Natural killer cell (primary cell): ENCODE measurements around the gene SAMD10. TPM values are rescaled to one million over a fixed set of nuclear protein-coding genes. Genes with fewer than 3 reads are reported as not detected.

ENCODE experiments used
- ATAC-seq, 3 donors: fragments of 150-1000 bp in 2 of 3; fragments of 200-7000 bp in 1 of 3; cut with Tn5 transposase; 1 replicate in 1 of 3; 2 replicates in 2 of 3; pipeline ENCODE4 v1.10.0; 2021; ENCODE audit warnings: mild to moderate bottlenecking in 2 of 3, moderate library complexity in 2 of 3
- DNase-seq, 2 donors: peaks; one replicate each; pipeline versions ENCODE4 v3.0.0 to v3.0.0-alpha.2; 2013 to 2021; ENCODE audit warnings: mixed read lengths in 1 of 2
- H3K27ac ChIP-seq: one replicate; pipeline ENCODE4 v1.5.1; 2013; ENCODE audit warnings: mild to moderate bottlenecking, low read length
- H3K27me3 ChIP-seq: one replicate; pipeline ENCODE4 v1.6.1; 2013; ENCODE audit warnings: low read length; ENCODE audit not compliant: control insufficient read depth, insufficient read depth
- H3K36me3 ChIP-seq: one replicate; pipeline ENCODE4 v1.6.1; 2013; ENCODE audit warnings: low read length; ENCODE audit not compliant: control insufficient read depth, insufficient read depth
- H3K4me1 ChIP-seq: one replicate; pipeline ENCODE4 v1.6.1; 2013; ENCODE audit warnings: low read length; ENCODE audit not compliant: control insufficient read depth, insufficient read depth
- H3K4me3 ChIP-seq: one replicate; pipeline ENCODE4 v1.5.1; 2013; ENCODE audit warnings: low read length
- H3K9me3 ChIP-seq: one replicate; pipeline ENCODE4 v1.6.1; 2013; ENCODE audit warnings: low read length; ENCODE audit not compliant: control insufficient read depth, insufficient read depth
- H3K27ac Mint-ChIP-seq, 2 donors: one replicate each; pipeline ENCODE4 v1.8.0; 2022; ENCODE audit warnings: mild to moderate bottlenecking in 2 of 2, mixed read lengths in 2 of 2, moderate library complexity in 1 of 2
- H3K27me3 Mint-ChIP-seq, 2 donors: one replicate each; pipeline ENCODE4 v1.8.0; 2022; ENCODE audit warnings: low read depth in 2 of 2, mixed read lengths in 2 of 2
- H3K36me3 Mint-ChIP-seq: one replicate; pipeline ENCODE4 v1.8.0; 2022; ENCODE audit warnings: mixed read lengths
- H3K4me1 Mint-ChIP-seq, 2 donors: one replicate each; pipeline ENCODE4 v1.8.0; 2022; ENCODE audit warnings: mixed read lengths in 2 of 2
- H3K4me3 Mint-ChIP-seq: one replicate; pipeline ENCODE4 v1.8.0; 2022; ENCODE audit warnings: mild to moderate bottlenecking, moderate library complexity, mixed read lengths
- H3K9me3 Mint-ChIP-seq, 2 donors: one replicate each; pipeline ENCODE4 v1.8.0; 2022; ENCODE audit warnings: mixed read lengths in 2 of 2
- CTCF ChIP-seq: fragments of 200-600 bp; IDR thresholded peaks from one replicate; pipeline ENCODE4 v1.8.0; 2022; ENCODE audit warnings: antibody characterized with exemption
- WGBS: methylation state at CpG from one replicate; pipeline ENCODE4 v1.1.7; 2013; ENCODE audit warnings: missing lambda C conversion rate; ENCODE audit not compliant: insufficient coverage; 5-methylcytosine and 5-hydroxymethylcytosine counted together
- intact Hi-C: fragments of 100-400 bp; cut with micrococcal nuclease; formaldehyde crosslinking; loops from one replicate; pipeline ENCODE4 v1.14.2; 2022
- total RNA-seq, 4 donors: library from RNA; stranded (reverse); fragments of 120-200 nt in 1 of 4; gene quantifications; one replicate each; pipeline versions ENCODE4 v1.2.3 to v1.2.4, GENCODE V29; 2013 to 2022

Gene SAMD10
- total RNA-seq, 3 donors from 2014 or later (not counting 1 experiment from before 2014, with no cell fraction given) = 15.2 to 22.3 (median 17.6) TPM

DNA sequence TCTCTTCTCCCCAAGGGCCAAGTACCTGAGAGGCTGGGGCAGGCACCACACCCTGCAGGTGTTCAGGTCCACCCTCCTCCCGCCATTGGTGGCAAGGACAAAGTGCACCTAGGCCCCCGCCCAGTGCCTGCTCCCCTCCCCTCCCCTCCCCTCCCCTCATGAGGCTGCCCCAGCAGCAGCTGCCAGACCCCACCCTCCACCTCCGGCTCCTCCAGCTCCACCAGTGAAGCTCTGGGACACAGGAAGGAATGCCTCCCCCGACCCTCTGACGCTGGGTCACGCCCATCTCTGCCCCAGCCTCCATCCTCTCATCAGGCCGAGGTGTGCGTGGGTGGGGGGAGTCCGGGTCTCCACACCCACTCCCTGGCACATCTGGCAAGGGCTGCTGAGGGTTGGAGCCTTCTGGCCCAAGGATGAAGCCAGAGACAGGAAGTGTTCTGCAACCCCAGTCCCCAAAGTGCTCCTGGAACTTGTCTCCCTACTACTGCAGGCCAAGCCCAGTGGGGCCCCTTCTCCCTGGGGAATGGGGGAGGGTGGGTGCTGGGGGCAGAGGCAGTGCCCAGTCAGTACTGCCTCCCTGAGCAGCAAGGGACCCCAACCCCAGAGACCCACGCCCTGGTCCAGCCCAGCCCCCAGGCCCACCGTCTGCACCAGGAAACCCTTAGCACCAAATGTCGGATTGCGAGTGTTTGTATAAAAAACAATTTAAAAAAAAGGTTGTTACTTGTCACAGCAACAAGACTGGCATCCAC lies 21.6 kb downstream of the SAMD10 start:
- Mint-ChIP-seq H3K36me3 (no peaks in the 10 kb centered on the region), H3K27ac (no peak overlapping the region), H3K4me1 (peaks cover 6 to 17% of the 10 kb centered on the region in 2 donors), H3K4me3 (no peak overlapping the region), H3K9me3 (no peaks in the 10 kb centered on the region), H3K27me3 (no peaks in the 10 kb centered on the region)
- no peaks in the 10 kb centered on the region for H3K9me3 ChIP-seq
- intact Hi-C loops = loop anchor here (2.0 kb wide), 1 partner anchor 21 kb away; the partner anchor contains the start of gene SAMD10
- H3K36me3 ChIP-seq = peaks cover 2% of the 10 kb centered on the region
- peaks cover 33% of the 10 kb centered on the region for H3K4me1 ChIP-seq
- no peaks in the 10 kb centered on the region for H3K27me3 ChIP-seq
- TF ChIP-seq CTCF = no peak
- WGBS = 79% methylated on average over 10 of the region's 13 CpGs
- no peak for ATAC-seq
- no peak overlapping the region for H3K27ac ChIP-seq
- no peak for DNase-seq
- no peak overlapping the region for H3K4me3 ChIP-seq

DNA sequence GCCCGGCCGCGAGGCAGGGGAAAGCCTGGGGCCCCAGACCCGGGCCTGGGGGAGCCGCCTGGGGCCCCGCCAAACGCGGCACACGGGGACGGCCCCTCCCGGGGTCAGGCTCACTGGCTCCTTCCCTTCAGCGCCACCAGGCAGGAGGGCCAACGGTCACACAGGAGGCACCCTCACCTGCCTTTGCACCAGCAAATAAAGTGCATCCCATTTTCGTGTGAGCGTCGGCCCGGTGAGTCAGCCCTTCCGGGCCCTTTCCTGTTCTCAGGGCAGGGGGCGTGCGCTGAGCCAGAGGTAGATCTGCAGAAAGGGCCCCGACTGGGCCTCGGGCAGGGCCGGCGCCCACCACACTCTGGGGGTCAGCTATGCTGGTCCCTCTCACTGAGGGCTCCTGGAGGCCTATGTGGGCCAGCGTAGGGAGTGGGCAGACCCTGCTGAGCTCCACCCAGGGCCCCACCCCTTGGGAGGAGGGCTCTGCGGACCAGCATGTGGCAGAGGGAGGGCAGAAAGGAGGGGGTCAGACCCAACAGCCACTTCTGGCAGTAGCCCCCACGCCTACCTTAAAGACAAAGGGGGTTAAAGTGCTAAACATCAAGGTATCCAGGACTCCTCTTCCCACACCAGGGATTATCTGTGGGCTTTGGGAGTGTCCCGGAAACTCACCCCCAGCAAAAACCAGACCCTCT lies 22.3 kb downstream of the SAMD10 start:
- Mint-ChIP-seq H3K4me1 (peaks cover 6 to 17% of the 10 kb centered on the region in 2 donors), H3K27ac (peak overlapping the region in 1 of 2 donors; percentile 73), H3K4me3 (peak overlapping the region; percentile 63), H3K27me3 (no peaks in the 10 kb centered on the region), H3K9me3 (no peaks in the 10 kb centered on the region), H3K36me3 (no peaks in the 10 kb centered on the region)
- H3K4me3 ChIP-seq = peak overlapping the region; percentile 50
- H3K27me3 ChIP-seq = no peaks in the 10 kb centered on the region
- intact Hi-C loops = loop anchor here (2.0 kb wide), 1 partner anchor 22 kb away; the partner anchor contains the start of gene SAMD10
- no peaks in the 10 kb centered on the region for H3K9me3 ChIP-seq
- WGBS = 5% methylated on average over 28 of the region's 28 CpGs
- H3K36me3 ChIP-seq = peaks cover 2% of the 10 kb centered on the region
- ATAC-seq = peak; percentile 2 to 29 (median 8)
- H3K27ac ChIP-seq = no peak overlapping the region
- no peak for TF ChIP-seq CTCF
- DNase-seq = peak; percentile 48 to 79
- peaks cover 33% of the 10 kb centered on the region for H3K4me1 ChIP-seq

GRCh38 chr20:63956664-63957003 lies 22.8 kb downstream of the SAMD10 start:
- no peaks in the 10 kb centered on the region for H3K36me3 Mint-ChIP-seq
- DNase-seq = no peak
- H3K36me3 ChIP-seq = peaks cover 2% of the 10 kb centered on the region
- TF ChIP-seq CTCF = no peak
- no peaks in the 10 kb centered on the region for H3K27me3 Mint-ChIP-seq
- intact Hi-C loops = loop anchor here (1.0 to 2.0 kb wide), 2 partner anchors 22 to 91 kb away; partner anchors contain the start of genes SAMD10 and TPD52L2
- no peaks in the 10 kb centered on the region for H3K9me3 ChIP-seq
- H3K27me3 ChIP-seq = no peaks in the 10 kb centered on the region
- H3K27ac Mint-ChIP-seq = peak overlapping the region; percentile 59 to 73
- H3K4me1 ChIP-seq = peaks cover 33% of the 10 kb centered on the region
- no peak overlapping the region for H3K27ac ChIP-seq
- peak overlapping the region; percentile 50 for H3K4me3 ChIP-seq
- WGBS = 2% methylated on average over 13 of the region's 15 CpGs
- peak in 2 of 3 donors; percentile 11 to 22 for ATAC-seq
- H3K4me1 Mint-ChIP-seq = peaks cover 6 to 17% of the 10 kb centered on the region in 2 donors
- peak overlapping the region; percentile 87 for H3K4me3 Mint-ChIP-seq
- no peaks in the 10 kb centered on the region for H3K9me3 Mint-ChIP-seq
